ENCODE measurements around the gene SPEF1. TPM values are rescaled to one million over a fixed set of nuclear protein-coding genes. Genes with fewer than 3 reads are reported as not detected.

The SPEF1 gene
- total RNA-seq, 4 donors from 2014 or later: 0.14 TPM; not detected in 3

DNA sequence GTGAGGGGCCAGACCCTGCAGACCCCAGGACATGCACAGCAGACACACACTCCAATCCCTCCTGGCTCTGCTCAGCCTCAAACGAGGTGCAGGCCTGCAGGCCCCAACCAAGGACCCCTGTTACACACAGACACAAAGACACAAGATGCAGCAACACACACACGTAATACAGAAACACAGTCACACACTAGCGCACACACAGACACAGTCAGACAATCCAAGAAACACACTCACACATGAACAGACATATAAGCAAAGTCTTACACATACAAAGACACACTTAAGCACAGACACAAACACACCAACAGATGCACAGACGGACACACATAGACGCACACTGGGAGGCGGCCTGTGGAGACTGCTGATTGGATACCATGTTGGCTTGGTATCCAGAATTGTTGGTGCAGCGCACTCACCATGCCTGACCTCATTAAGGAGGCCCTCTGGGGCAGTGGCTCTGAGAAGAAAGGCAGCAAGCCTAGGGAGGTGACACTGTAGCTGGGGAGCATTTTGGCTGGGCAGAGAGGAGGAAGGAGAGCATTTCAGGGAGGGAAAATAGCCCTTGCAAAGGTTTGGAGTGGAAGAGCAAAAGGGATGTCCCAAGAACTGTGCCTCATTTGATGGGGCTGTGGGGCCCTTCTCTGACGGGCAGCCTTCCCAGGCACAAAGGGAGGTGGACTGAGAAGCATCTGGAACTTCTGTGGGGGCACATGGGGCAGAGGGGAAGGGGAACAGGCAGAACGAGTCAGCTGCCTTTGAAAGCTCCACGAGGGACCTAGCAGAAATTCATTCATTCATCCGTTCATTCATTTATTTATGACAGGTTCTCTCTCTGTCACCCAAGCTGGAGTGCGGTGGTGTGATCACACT, 50.2 kb downstream of the SPEF1 start:
- in situ Hi-C loops (cut with MboI; ENCODE audit: low pct_ligation_motif_present in 1 of 4, low pct_unique_long_range_greater_than_20kb in 1 of 4, low sequenced_read_pairs in 3 of 4) (no loop called here), intact Hi-C loops (cut with DNase I; ENCODE audit: low total_unique reads) (no loop called here)
- Histone ChIP-seq H3K27ac (no peak overlapping the region), H3K9me3 (no peaks in the 10 kb centered on the region), H3K4me3 (no peak overlapping the region), H3K27me3 (peaks cover 41% of the 10 kb centered on the region), H3K4me1 (peaks cover 0 to 13% (median 8%) of the 10 kb centered on the region in 4 donors), H3K36me3 (no peaks in the 10 kb centered on the region)
- TF ChIP-seq EP300 (IDR thresholded peaks at IDR 0.05; ENCODE audit: low read depth): no peak
- TF ChIP-seq, protein P1, sequence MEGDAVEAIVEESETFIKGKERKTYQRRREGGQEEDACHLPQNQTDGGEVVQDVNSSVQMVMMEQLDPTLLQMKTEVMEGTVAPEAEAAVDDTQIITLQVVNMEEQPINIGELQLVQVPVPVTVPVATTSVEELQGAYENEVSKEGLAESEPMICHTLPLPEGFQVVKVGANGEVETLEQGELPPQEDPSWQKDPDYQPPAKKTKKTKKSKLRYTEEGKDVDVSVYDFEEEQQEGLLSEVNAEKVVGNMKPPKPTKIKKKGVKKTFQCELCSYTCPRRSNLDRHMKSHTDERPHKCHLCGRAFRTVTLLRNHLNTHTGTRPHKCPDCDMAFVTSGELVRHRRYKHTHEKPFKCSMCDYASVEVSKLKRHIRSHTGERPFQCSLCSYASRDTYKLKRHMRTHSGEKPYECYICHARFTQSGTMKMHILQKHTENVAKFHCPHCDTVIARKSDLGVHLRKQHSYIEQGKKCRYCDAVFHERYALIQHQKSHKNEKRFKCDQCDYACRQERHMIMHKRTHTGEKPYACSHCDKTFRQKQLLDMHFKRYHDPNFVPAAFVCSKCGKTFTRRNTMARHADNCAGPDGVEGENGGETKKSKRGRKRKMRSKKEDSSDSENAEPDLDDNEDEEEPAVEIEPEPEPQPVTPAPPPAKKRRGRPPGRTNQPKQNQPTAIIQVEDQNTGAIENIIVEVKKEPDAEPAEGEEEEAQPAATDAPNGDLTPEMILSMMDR (IDR thresholded peaks at IDR 0.05): no peak
- TF ChIP-seq POLR2AphosphoS5 (IDR thresholded peaks at IDR 0.05): no peak
- no peak for TF ChIP-seq POLR2A (IDR thresholded peaks at IDR 0.05)
- no peak for DNase-seq
- WGBS, 2 donors (ENCODE audit: low coverage in 1 of 2): 78 to 84% methylated on average over 5 to 12 of the region's 12 CpGs

DNA sequence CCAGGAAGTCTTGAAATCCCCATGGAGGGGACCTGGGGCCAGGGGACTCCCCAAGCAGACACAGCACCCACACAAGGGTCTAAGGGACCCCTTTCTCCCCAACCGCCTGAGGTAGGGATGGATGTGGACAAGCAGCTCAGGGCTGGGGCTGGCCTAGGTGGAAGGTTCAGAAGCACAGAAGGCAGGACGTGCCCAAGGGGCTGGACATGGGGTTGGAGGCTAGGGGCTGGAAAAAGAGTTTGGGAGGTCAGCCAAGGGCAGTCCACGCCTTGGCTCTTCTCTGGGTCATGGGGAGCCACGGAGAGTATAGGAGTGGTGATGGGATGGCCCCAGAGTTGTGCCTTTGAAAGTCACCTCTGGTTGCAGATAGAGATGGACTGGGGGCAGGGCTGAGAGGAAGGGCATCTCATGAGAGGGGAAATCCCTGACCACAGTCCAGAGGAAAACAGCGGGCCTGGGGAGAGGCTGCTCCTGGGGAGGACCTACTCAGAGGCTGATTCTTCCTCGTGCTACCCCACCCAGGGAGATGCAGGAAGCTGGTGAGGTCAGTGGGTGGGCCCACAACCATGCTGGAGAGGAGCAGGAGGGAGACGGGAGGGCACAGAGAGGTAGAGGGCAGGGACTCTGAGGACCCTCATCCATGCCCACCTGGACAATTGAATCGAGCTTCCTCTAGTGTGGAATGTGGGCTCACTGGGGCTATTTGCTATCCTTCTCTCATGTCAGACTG, 51.3 kb downstream of the SPEF1 start:
- TF ChIP-seq POLR2AphosphoS5 (IDR thresholded peaks at IDR 0.05) (no peak), POLR2A (IDR thresholded peaks at IDR 0.05) (no peak), EP300 (IDR thresholded peaks at IDR 0.05; ENCODE audit: low read depth) (no peak)
- TF ChIP-seq, protein P1 (IDR thresholded peaks at IDR 0.05): no peak
- peaks cover 46% of the 10 kb centered on the region for H3K27me3 ChIP-seq
- no peak overlapping the region for H3K27ac ChIP-seq
- DNase-seq: no peak
- no peak overlapping the region for H3K4me3 ChIP-seq
- intact Hi-C loops (cut with DNase I; ENCODE audit: low total_unique reads): no loop called here
- H3K4me1 ChIP-seq: peaks cover 0 to 12% (median 8%) of the 10 kb centered on the region in 4 donors
- no peaks in the 10 kb centered on the region for H3K9me3 ChIP-seq
- in situ Hi-C loops (cut with MboI; ENCODE audit: low pct_ligation_motif_present in 1 of 4, low pct_unique_long_range_greater_than_20kb in 1 of 4, low sequenced_read_pairs in 3 of 4): no loop called here
- WGBS, 2 donors (ENCODE audit: low coverage in 1 of 2): 66 to 82% methylated on average over 3 to 8 of the region's 8 CpGs
- H3K36me3 ChIP-seq: no peaks in the 10 kb centered on the region

DNA sequence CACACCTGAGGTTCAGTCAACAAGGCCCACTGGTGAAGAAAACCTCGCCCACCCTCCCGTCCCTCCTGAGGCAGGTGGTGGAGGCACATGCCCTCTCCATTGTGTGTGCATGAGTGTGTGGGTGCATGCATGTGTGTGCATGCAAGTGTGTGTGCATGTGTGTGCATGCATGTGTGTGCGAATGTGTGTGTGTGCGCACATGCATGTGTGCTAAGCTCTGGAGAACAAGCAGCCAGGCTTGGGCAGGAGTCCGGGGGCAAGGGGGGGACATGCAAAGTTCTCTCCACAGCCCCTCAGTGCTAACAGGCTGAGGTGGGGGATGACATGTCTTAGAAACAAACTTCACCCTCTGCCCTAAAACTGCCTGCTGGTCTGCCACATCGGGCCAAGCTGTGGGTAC, 51.9 kb downstream of the SPEF1 start:
- Histone ChIP-seq H3K36me3 (no peaks in the 10 kb centered on the region), H3K4me3 (no peak overlapping the region), H3K4me1 (peaks cover 0 to 6% (median 5%) of the 10 kb centered on the region in 4 donors), H3K27ac (no peak overlapping the region), H3K9me3 (no peaks in the 10 kb centered on the region), H3K27me3 (peaks cover 46% of the 10 kb centered on the region)
- no peak for TF ChIP-seq POLR2AphosphoS5 (IDR thresholded peaks at IDR 0.05)
- TF ChIP-seq, protein P1 (IDR thresholded peaks at IDR 0.05): no peak
- TF ChIP-seq POLR2A (IDR thresholded peaks at IDR 0.05): no peak
- TF ChIP-seq EP300 (IDR thresholded peaks at IDR 0.05; ENCODE audit: low read depth): no peak
- in situ Hi-C loops (cut with MboI; ENCODE audit: low pct_ligation_motif_present in 1 of 4, low pct_unique_long_range_greater_than_20kb in 1 of 4, low sequenced_read_pairs in 3 of 4): no loop called here
- 88% methylated on average over 6 of the region's 6 CpGs; no CpG with 5 or more reads in 1 of the 2 donors for WGBS, 2 donors (ENCODE audit: low coverage in 1 of 2)
- no peak for DNase-seq
- intact Hi-C loops (cut with DNase I; ENCODE audit: low total_unique reads): no loop called here

DNA sequence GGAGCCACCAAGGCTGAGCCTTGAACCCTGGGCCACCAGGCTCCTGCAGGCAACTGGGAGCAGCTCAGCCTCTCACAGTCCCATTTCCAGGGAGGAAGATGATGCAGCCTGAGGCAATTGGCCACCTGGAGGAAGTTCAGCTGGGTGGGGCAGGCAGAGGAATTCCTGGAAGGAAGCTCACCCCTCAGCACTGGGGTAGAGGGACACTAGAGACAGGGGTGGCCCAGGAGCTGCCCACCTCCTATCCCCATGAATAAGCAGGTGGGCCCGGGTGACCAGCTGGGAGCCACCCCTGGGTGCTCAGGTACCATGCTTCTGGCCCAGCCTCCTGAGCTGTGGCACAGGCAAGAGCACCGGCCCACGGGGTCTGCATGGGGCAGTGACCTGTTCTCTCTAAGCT, 52.4 kb downstream of the SPEF1 start:
- H3K27ac ChIP-seq: no peak overlapping the region
- 50% methylated on average over 1 of the region's 3 CpGs; no CpG with 5 or more reads in 1 of the 2 donors for WGBS, 2 donors (ENCODE audit: low coverage in 1 of 2)
- in situ Hi-C loops (cut with MboI; ENCODE audit: low pct_ligation_motif_present in 1 of 4, low pct_unique_long_range_greater_than_20kb in 1 of 4, low sequenced_read_pairs in 3 of 4): no loop called here

More for the DNA sequence above, 52.4 kb downstream of the SPEF1 start:
- no peaks in the 10 kb centered on the region for H3K9me3 ChIP-seq
- intact Hi-C loops (cut with DNase I; ENCODE audit: low total_unique reads): no loop called here
- H3K4me3 ChIP-seq: no peak overlapping the region
- H3K4me1 ChIP-seq: peaks cover 0 to 1% (median under 1%) of the 10 kb centered on the region in 4 donors
- TF ChIP-seq POLR2AphosphoS5 (IDR thresholded peaks at IDR 0.05) (no peak), POLR2A (IDR thresholded peaks at IDR 0.05) (no peak), EP300 (IDR thresholded peaks at IDR 0.05; ENCODE audit: low read depth) (no peak)
- TF ChIP-seq, protein P1 (IDR thresholded peaks at IDR 0.05): no peak
- DNase-seq: no peak
- H3K27me3 ChIP-seq: peaks cover 46% of the 10 kb centered on the region
- H3K36me3 ChIP-seq: no peaks in the 10 kb centered on the region
